Stimulated activated naive CD8-positive, alpha-beta T cell treated with anti-CD3 and anti-CD28 coated beads, Interleukin-15, Interleukin-2, amounts not matched to agents 100 ng/mL and 50 ng/mL, for 24 hours (primary cell): Measurements from ENCODE around the gene CXCL13.
"Not testable (repeated sequence)": the region's sequence is repeated elsewhere in the genome, so short reads cannot be mapped to it uniquely, and the experiment has no call there.

Experiments used
- H3K27ac Mint-ChIP-seq: one replicate; pipeline ENCODE4 v1.8.0; 2021; ENCODE audit warnings: mild to moderate bottlenecking, mixed read lengths
- H3K27me3 Mint-ChIP-seq: one replicate; pipeline ENCODE4 v1.8.0; 2021; ENCODE audit warnings: mixed read lengths
- H3K36me3 Mint-ChIP-seq: one replicate; pipeline ENCODE4 v1.8.0; 2021; ENCODE audit warnings: low read depth, mixed read lengths
- H3K4me1 Mint-ChIP-seq: one replicate; pipeline ENCODE4 v1.8.0; 2021; ENCODE audit warnings: low read depth, mixed read lengths
- H3K4me3 Mint-ChIP-seq: one replicate; pipeline ENCODE4 v1.8.0; 2021; ENCODE audit warnings: mild to moderate bottlenecking, mixed read lengths
- H3K9me3 Mint-ChIP-seq: one replicate; pipeline ENCODE4 v1.8.0; 2021; ENCODE audit warnings: mixed read lengths

The CXCL13 gene

GRCh38 chr4:77605210-77605902 lies at the start of gene CXCL13:
TSS of gene CXCL13 (plus strand) at chr4:77605820. CDS start at chr4:77605866, 46 bp downstream.
- Mint-ChIP-seq H3K27ac (no peak within 1 kb of the TSS), H3K4me1 (peaks cover 20% of the 10 kb centered on the region), H3K9me3 (no peaks in the 10 kb centered on the region)

GRCh38 chr4:77560170-77560569 lies 45.5 kb upstream of the CXCL13 start:
- H3K27me3 Mint-ChIP-seq: peaks cover 28% of the 10 kb centered on the region
- H3K4me3 Mint-ChIP-seq: no peak overlapping the region
- H3K36me3 Mint-ChIP-seq: no peaks in the 10 kb centered on the region
- H3K27ac Mint-ChIP-seq: no peak overlapping the region
- H3K4me1 Mint-ChIP-seq: no peaks in the 10 kb centered on the region
- no peaks in the 10 kb centered on the region for H3K9me3 Mint-ChIP-seq

More at GRCh38 chr4:77605210-77605902, at the start of gene CXCL13:
- H3K4me3 Mint-ChIP-seq: no peak within 1 kb of the TSS
- H3K27me3 Mint-ChIP-seq: peaks cover 9% of the 10 kb centered on the region
- H3K36me3 Mint-ChIP-seq: no peaks in the 10 kb centered on the region

DNA sequence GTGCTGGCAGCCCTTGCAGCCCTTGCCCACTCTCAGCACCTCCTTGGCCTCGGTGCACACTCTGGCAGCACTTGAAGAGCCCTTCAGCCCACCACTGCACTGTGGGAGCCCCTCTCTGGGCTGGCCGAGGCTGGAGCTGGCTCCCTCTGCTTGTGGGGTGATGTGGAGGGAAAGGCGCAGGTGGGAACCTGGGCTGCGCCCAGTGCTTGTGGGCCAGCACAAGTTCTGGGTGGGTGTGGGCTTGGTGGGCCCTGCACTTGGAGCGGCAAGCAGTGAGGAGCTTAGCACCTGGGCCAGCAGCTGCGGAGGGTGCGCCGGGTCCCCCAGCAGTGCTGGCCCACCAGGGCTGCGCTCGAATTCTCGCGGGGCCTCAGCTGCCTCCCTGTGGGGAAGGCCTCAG lies 43.9 kb upstream of the CXCL13 start:
- not testable (repeated sequence) for H3K9me3 Mint-ChIP-seq, H3K36me3 Mint-ChIP-seq, H3K27ac Mint-ChIP-seq, H3K4me1 Mint-ChIP-seq, H3K4me3 Mint-ChIP-seq
- peaks cover 30% of the 10 kb centered on the region for H3K27me3 Mint-ChIP-seq

GRCh38 chr4:77564231-77564630 lies 41.4 kb upstream of the CXCL13 start:
- H3K27ac Mint-ChIP-seq: no peak overlapping the region
- no peaks in the 10 kb centered on the region for H3K36me3 Mint-ChIP-seq
- H3K9me3 Mint-ChIP-seq: peaks cover 13% of the 10 kb centered on the region
- no peak overlapping the region for H3K4me3 Mint-ChIP-seq
- H3K4me1 Mint-ChIP-seq: no peaks in the 10 kb centered on the region
- H3K27me3 Mint-ChIP-seq: peaks cover 55% of the 10 kb centered on the region

- Mint-ChIP-seq H3K4me3 (no peak overlapping the region), H3K9me3 (peaks cover 20% of the 10 kb centered on the region), H3K27ac (no peak overlapping the region), H3K36me3 (no peaks in the 10 kb centered on the region), H3K4me1 (no peaks in the 10 kb centered on the region), H3K27me3 (peaks cover 54% of the 10 kb centered on the region)
These were observed 39.5 kb upstream of the CXCL13 start for GRCh38 chr4:77566148-77566547.

GRCh38 chr4:77567549-77567948 lies 38.1 kb upstream of the CXCL13 start:
- Mint-ChIP-seq H3K4me3 (no peak overlapping the region), H3K9me3 (peaks cover 24% of the 10 kb centered on the region), H3K27ac (no peak overlapping the region), H3K27me3 (peaks cover 58% of the 10 kb centered on the region), H3K36me3 (no peaks in the 10 kb centered on the region), H3K4me1 (no peaks in the 10 kb centered on the region)

DNA sequence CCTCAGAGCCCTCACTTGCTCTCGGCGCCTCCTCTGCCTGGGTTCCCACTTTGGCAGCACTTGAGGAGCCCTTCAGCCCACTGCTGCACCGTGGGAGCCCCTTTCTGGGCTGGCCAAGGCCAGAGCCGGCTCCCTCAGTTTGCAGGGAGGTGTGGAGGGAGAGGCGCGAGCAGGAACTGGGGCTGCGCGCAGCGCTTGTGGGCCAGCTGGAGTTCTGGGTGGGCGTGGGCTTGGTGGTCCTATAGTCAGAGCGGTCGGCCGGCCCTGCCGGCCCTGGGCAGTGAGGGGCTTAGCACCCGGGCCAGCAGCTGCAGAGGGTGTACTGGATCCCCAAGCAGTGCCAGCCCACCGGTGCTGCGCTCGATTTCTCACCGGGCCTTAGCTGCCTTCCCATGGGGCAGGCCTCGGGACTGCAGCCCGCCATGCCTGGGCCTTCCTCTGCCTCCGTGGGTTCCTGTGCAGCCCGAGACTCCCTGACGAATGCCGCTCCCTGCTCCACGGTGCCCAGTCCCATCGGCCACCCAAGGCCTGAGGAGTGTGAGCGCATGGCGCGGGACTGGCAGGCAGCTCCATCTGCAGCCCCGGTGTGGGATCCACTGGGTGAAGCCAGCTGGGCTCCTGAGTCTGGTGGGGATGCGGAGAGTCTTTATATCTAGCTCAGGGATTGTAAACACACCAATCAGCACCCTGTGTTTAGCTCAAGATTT lies 35.0 kb upstream of the CXCL13 start:
- not testable (repeated sequence) for H3K27ac Mint-ChIP-seq, H3K4me3 Mint-ChIP-seq, H3K36me3 Mint-ChIP-seq, H3K4me1 Mint-ChIP-seq
- H3K9me3 Mint-ChIP-seq: peaks cover 29% of the 10 kb centered on the region
- peaks cover 47% of the 10 kb centered on the region for H3K27me3 Mint-ChIP-seq

GRCh38 chr4:77576351-77576750 lies 29.3 kb upstream of the CXCL13 start:
- H3K27ac Mint-ChIP-seq: no peak overlapping the region
- H3K9me3 Mint-ChIP-seq: peaks cover 9% of the 10 kb centered on the region
- no peaks in the 10 kb centered on the region for H3K36me3 Mint-ChIP-seq
- H3K27me3 Mint-ChIP-seq: peaks cover 16% of the 10 kb centered on the region
- no peak overlapping the region for H3K4me3 Mint-ChIP-seq
- H3K4me1 Mint-ChIP-seq: peaks cover 25% of the 10 kb centered on the region

DNA sequence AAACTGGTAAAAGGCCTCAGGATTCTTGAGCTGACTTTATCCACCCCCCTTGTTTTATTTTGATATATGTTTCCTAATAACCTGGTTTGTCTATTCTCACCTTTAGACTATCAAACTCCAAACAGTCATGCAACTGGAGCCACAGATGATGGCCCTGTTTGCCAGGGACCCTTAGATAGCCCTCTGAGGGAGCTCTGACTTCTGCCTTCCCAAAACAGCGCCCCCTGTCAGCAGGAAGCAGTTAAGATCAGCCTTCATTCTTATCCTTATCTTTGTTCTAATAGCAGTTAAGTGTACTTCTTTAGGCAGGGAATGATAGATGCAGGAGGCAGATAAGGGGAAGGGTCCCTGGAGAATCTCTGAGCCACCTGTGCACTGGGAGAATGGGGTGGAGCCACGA lies 27.5 kb upstream of the CXCL13 start:
- Mint-ChIP-seq H3K4me3 (no peak overlapping the region), H3K36me3 (no peaks in the 10 kb centered on the region), H3K27ac (no peak overlapping the region), H3K27me3 (peaks cover 8% of the 10 kb centered on the region), H3K4me1 (peaks cover 40% of the 10 kb centered on the region), H3K9me3 (peaks cover 6% of the 10 kb centered on the region)

GRCh38 chr4:77579406-77580076 lies 26.1 kb upstream of the CXCL13 start:
- peaks cover 5% of the 10 kb centered on the region for H3K36me3 Mint-ChIP-seq

DNA sequence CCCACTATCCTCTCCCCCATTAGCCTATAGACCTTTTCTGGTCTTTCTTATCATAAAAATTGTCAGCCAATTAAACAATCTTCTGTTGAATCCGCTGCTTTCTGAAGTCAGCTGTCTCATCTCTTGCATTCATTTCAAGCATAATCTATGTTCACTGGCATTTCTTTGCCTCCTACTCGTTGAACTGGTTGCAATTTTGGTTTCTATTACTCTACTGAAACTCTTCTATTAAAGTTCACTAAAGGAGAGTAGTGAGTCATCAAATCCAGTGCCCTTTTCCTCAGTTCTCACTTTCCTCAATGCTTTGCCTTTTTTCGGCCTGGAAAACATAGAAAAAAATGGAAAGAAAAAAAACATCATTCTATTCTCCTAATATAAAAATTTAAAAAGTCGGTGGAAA lies 23.9 kb upstream of the CXCL13 start:
- H3K4me1 Mint-ChIP-seq: peaks cover 69% of the 10 kb centered on the region
- H3K27ac Mint-ChIP-seq: peak overlapping the region; percentile 92

More at GRCh38 chr4:77579406-77580076, 26.1 kb upstream of the CXCL13 start:
- Mint-ChIP-seq H3K27me3 (peaks cover 13% of the 10 kb centered on the region), H3K4me3 (no peak overlapping the region), H3K9me3 (peaks cover 15% of the 10 kb centered on the region), H3K27ac (peak overlapping the region; percentile 79), H3K4me1 (peaks cover 49% of the 10 kb centered on the region)

DNA sequence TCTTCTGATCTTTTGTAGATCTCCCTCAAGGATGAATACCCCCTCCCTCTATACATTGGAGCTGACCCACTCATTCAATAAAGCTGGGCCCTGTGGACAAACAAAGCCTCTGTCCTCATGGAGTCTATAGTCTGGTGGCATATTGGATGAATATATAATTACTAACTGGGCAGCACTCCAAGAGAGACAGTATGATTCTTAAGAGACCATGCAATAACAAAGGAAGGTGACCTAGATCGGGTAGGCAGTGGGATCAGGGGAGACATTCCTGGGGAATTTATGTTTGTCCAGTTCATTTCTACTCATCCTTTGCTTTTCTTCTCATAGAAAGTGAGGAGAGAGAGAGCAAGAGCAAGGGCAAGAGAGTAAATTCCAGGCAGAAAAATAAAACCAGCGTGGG lies 23.5 kb upstream of the CXCL13 start:
- H3K27me3 Mint-ChIP-seq: peaks cover 10% of the 10 kb centered on the region
- peaks cover 6% of the 10 kb centered on the region for H3K36me3 Mint-ChIP-seq
- H3K9me3 Mint-ChIP-seq: peaks cover 15% of the 10 kb centered on the region
- peaks cover 73% of the 10 kb centered on the region for H3K4me1 Mint-ChIP-seq
- peak overlapping the region; percentile 92 for H3K27ac Mint-ChIP-seq
- H3K4me3 Mint-ChIP-seq: no peak overlapping the region

More for the DNA sequence above, 23.9 kb upstream of the CXCL13 start:
- H3K36me3 Mint-ChIP-seq: peaks cover 6% of the 10 kb centered on the region
- peak overlapping the region; percentile 52 for H3K4me3 Mint-ChIP-seq
- H3K9me3 Mint-ChIP-seq: peaks cover 15% of the 10 kb centered on the region
- peaks cover 10% of the 10 kb centered on the region for H3K27me3 Mint-ChIP-seq

GRCh38 chr4:77582711-77583110 lies 22.9 kb upstream of the CXCL13 start:
- Mint-ChIP-seq H3K9me3 (peaks cover 15% of the 10 kb centered on the region), H3K27ac (peak overlapping the region; percentile 92), H3K27me3 (peaks cover 10% of the 10 kb centered on the region), H3K36me3 (peaks cover 6% of the 10 kb centered on the region), H3K4me3 (no peak overlapping the region), H3K4me1 (peaks cover 79% of the 10 kb centered on the region)

GRCh38 chr4:77586951-77587383 lies 18.7 kb upstream of the CXCL13 start:
- Mint-ChIP-seq H3K4me1 (peaks cover 86% of the 10 kb centered on the region), H3K4me3 (peak overlapping the region; percentile 70), H3K27me3 (peaks cover 6% of the 10 kb centered on the region), H3K36me3 (peaks cover 6% of the 10 kb centered on the region), H3K9me3 (peaks cover 15% of the 10 kb centered on the region), H3K27ac (peak overlapping the region; percentile 96)

DNA sequence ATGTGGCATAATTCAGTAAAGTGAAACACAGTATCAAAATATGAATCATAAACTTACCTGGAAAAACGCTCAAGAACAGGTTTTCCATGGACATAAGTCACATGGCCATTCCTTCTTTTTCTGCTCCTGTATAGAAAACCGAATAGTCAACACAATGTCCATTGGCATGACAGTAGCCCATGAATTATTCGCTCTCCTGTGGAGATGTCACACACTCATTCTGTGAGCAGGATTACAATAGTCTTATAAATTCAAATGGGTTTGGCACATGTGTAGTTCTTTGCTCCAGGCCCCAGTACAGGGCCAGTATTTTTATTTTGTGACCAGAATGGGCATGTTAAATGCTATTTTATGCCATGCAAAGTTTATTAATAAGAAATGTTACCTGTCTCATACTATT lies 15.1 kb upstream of the CXCL13 start:
- peak overlapping the region; percentile 61 for H3K27ac Mint-ChIP-seq
- peaks cover 95% of the 10 kb centered on the region for H3K4me1 Mint-ChIP-seq
- no peaks in the 10 kb centered on the region for H3K36me3 Mint-ChIP-seq
- H3K9me3 Mint-ChIP-seq: no peaks in the 10 kb centered on the region
- H3K4me3 Mint-ChIP-seq: no peak overlapping the region
- no peaks in the 10 kb centered on the region for H3K27me3 Mint-ChIP-seq
